ENCODE measurements around the gene CDC20. TPM values are rescaled to one million over a fixed set of nuclear protein-coding genes. Genes with fewer than 3 reads are reported as not detected.

The CDC20 gene
- total and polyA plus RNA-seq, 2 of the 8 experiments (the other 6 are each of a cell fraction or from before 2014, with no cell fraction given), result 214 to 221 TPM

- TF ChIP-seq CHD7 (IDR thresholded peaks at IDR 0.05; ENCODE audit: insufficient replicate concordance, low read length) (no peak), CHD2 (IDR thresholded peaks at IDR 0.05; ENCODE audit: low read length) (no peak), ATF2 (IDR thresholded peaks at IDR 0.05; ENCODE audit: low read length) (no peak), SIN3A (conservative IDR thresholded peaks at IDR 0.05 in 1 of 2, IDR thresholded peaks at IDR 0.05 in 1 of 2; ENCODE audit: low read depth in 1 of 2, low read length in 2 of 2) (no peak), GTF2F1 (IDR thresholded peaks at IDR 0.05; ENCODE audit: borderline replicate concordance, low read depth, low read length) (no peak), JUND (IDR thresholded peaks at IDR 0.05; ENCODE audit: low read length) (no peak), SP2 (IDR thresholded peaks at IDR 0.05; ENCODE audit: low read length) (no peak), BCL11A (IDR thresholded peaks at IDR 0.05; ENCODE audit: low read depth in 2 of 2, low read length in 2 of 2) (no peak)
Observed at GRCh38 chr1:43373066-43373940, 14.5 kb downstream of the CDC20 start (continued).

All from H1 (cell line).